A549 (cell line): ENCODE results near the gene KLK11. TPM values are rescaled to one million over a fixed set of nuclear protein-coding genes. Genes with fewer than 3 reads are reported as not detected.

Experiments
- polyA plus RNA-seq, 4 experiments: library from polyadenylated mRNA; depleted of rRNA in 3 of 4; stranded (reverse); fragments of >200 nt; fragmentation: RNase III in 1 of 4; extraction: RNeasy Plus Mini Kit Qiagen cat#74134 plus additional on column Dnase treatment in 1 of 4; gene quantifications; 2 replicates in 3 of 4; 3 replicates in 1 of 4; pipeline ENCODE4 v1.2.3, GENCODE V29; 2011 to 2017

The KLK11 gene
- polyA plus RNA-seq, 2 of the 4 experiments (the other 2 are of a cell fraction): not detected

Other genes with a start within 250 kb of the KLK11 start
- gene ACP4, start 236.2 kb downstream of the KLK11 start, polyA plus RNA-seq (2011; rRNA removed): not detected in 2 replicates
- gene ACP4, start 236.2 kb downstream of the KLK11 start, polyA plus RNA-seq (2017; fragmentation: RNase III; extraction: RNeasy Plus Mini Kit Qiagen cat#74134 plus additional on column Dnase treatment): not detected in 3 replicates
- 0.25 and 0.30 TPM in 2 replicates for gene KLK1, start 202.8 kb downstream of the KLK11 start, polyA plus RNA-seq (2011; rRNA removed)
- not detected in 3 replicates for gene KLK1, start 202.8 kb downstream of the KLK11 start, polyA plus RNA-seq (2017; fragmentation: RNase III; extraction: RNeasy Plus Mini Kit Qiagen cat#74134 plus additional on column Dnase treatment)
- gene KLK15, start 193.0 kb downstream of the KLK11 start, polyA plus RNA-seq (2011; rRNA removed): not detected in 2 replicates
- gene KLK15, start 193.0 kb downstream of the KLK11 start, polyA plus RNA-seq (2017; fragmentation: RNase III; extraction: RNeasy Plus Mini Kit Qiagen cat#74134 plus additional on column Dnase treatment): not detected in 3 replicates
- not detected in 2 replicates for gene KLK3, start 171.7 kb downstream of the KLK11 start, polyA plus RNA-seq (2011; rRNA removed)
- not detected in 3 replicates for gene KLK3, start 171.7 kb downstream of the KLK11 start, polyA plus RNA-seq (2017; fragmentation: RNase III; extraction: RNeasy Plus Mini Kit Qiagen cat#74134 plus additional on column Dnase treatment)
- 0.42 and 0.49 TPM in 2 replicates for gene KLK2, start 153.2 kb downstream of the KLK11 start, polyA plus RNA-seq (2011; rRNA removed)
- 0.14 to 0.36 TPM (median 0.21 TPM) in 3 replicates for gene KLK2, start 153.2 kb downstream of the KLK11 start, polyA plus RNA-seq (2017; fragmentation: RNase III; extraction: RNeasy Plus Mini Kit Qiagen cat#74134 plus additional on column Dnase treatment)
- gene KLK4, start 115.2 kb downstream of the KLK11 start, polyA plus RNA-seq (2011; rRNA removed): not detected in 2 replicates
- not detected in 3 replicates for gene KLK4, start 115.2 kb downstream of the KLK11 start, polyA plus RNA-seq (2017; fragmentation: RNase III; extraction: RNeasy Plus Mini Kit Qiagen cat#74134 plus additional on column Dnase treatment)
- gene KLK5, start 73.6 kb downstream of the KLK11 start, polyA plus RNA-seq (2011; rRNA removed): not detected in 2 replicates
- not detected in 3 replicates for gene KLK5, start 73.6 kb downstream of the KLK11 start, polyA plus RNA-seq (2017; fragmentation: RNase III; extraction: RNeasy Plus Mini Kit Qiagen cat#74134 plus additional on column Dnase treatment)
- 0.13 TPM in 2 replicates for gene KLK6, start 57.0 kb downstream of the KLK11 start, polyA plus RNA-seq (2011; rRNA removed)
- not detected in 3 replicates for gene KLK6, start 57.0 kb downstream of the KLK11 start, polyA plus RNA-seq (2017; fragmentation: RNase III; extraction: RNeasy Plus Mini Kit Qiagen cat#74134 plus additional on column Dnase treatment)
- gene KLK7, start 42.7 kb downstream of the KLK11 start, polyA plus RNA-seq (2011; rRNA removed): not detected in 2 replicates
- not detected in 3 replicates for gene KLK7, start 42.7 kb downstream of the KLK11 start, polyA plus RNA-seq (2017; fragmentation: RNase III; extraction: RNeasy Plus Mini Kit Qiagen cat#74134 plus additional on column Dnase treatment)
- not detected in 2 replicates for gene KLK8, start 25.0 kb downstream of the KLK11 start, polyA plus RNA-seq (2011; rRNA removed)
- not detected in 3 replicates for gene KLK8, start 25.0 kb downstream of the KLK11 start, polyA plus RNA-seq (2017; fragmentation: RNase III; extraction: RNeasy Plus Mini Kit Qiagen cat#74134 plus additional on column Dnase treatment)
- gene KLK10, start 6.9 kb downstream of the KLK11 start, polyA plus RNA-seq (2011; rRNA removed): 0.18 and 0.33 TPM in 2 replicates
- 0.05 TPM in 1 of 3 replicates, not detected in the others for gene KLK10, start 6.9 kb downstream of the KLK11 start, polyA plus RNA-seq (2017; fragmentation: RNase III; extraction: RNeasy Plus Mini Kit Qiagen cat#74134 plus additional on column Dnase treatment)
- not detected in 2 replicates for gene KLK12, start 8.4 kb upstream of the KLK11 start, polyA plus RNA-seq (2011; rRNA removed)
- gene KLK12, start 8.4 kb upstream of the KLK11 start, polyA plus RNA-seq (2017; fragmentation: RNase III; extraction: RNeasy Plus Mini Kit Qiagen cat#74134 plus additional on column Dnase treatment): not detected in 3 replicates
- gene KLK13, start 38.5 kb upstream of the KLK11 start, polyA plus RNA-seq (2011; rRNA removed): not detected in 2 replicates
- gene KLK13, start 38.5 kb upstream of the KLK11 start, polyA plus RNA-seq (2017; fragmentation: RNase III; extraction: RNeasy Plus Mini Kit Qiagen cat#74134 plus additional on column Dnase treatment): 0.09 TPM in 1 of 3 replicates, not detected in the others
- 0.14 and 0.22 TPM in 2 replicates for gene KLK14, start 56.3 kb upstream of the KLK11 start, polyA plus RNA-seq (2011; rRNA removed)
- 0.22 to 0.44 TPM in 2 of 3 replicates, not detected in the other for gene KLK14, start 56.3 kb upstream of the KLK11 start, polyA plus RNA-seq (2017; fragmentation: RNase III; extraction: RNeasy Plus Mini Kit Qiagen cat#74134 plus additional on column Dnase treatment)
- gene CTU1, start 81.8 kb upstream of the KLK11 start, polyA plus RNA-seq (2011; rRNA removed): 4.1 and 4.5 TPM in 2 replicates
- 7.0 to 7.4 TPM (median 7.3 TPM) in 3 replicates for gene CTU1, start 81.8 kb upstream of the KLK11 start, polyA plus RNA-seq (2017; fragmentation: RNase III; extraction: RNeasy Plus Mini Kit Qiagen cat#74134 plus additional on column Dnase treatment)
- gene SIGLEC9, start 98.3 kb upstream of the KLK11 start, polyA plus RNA-seq (2011; rRNA removed): not detected in 2 replicates
- not detected in 3 replicates for gene SIGLEC9, start 98.3 kb upstream of the KLK11 start, polyA plus RNA-seq (2017; fragmentation: RNase III; extraction: RNeasy Plus Mini Kit Qiagen cat#74134 plus additional on column Dnase treatment)
- not detected in 2 replicates for gene SIGLEC7, start 115.7 kb upstream of the KLK11 start, polyA plus RNA-seq (2011; rRNA removed)
- not detected in 3 replicates for gene SIGLEC7, start 115.7 kb upstream of the KLK11 start, polyA plus RNA-seq (2017; fragmentation: RNase III; extraction: RNeasy Plus Mini Kit Qiagen cat#74134 plus additional on column Dnase treatment)
- 0.10 and 0.40 TPM in 2 replicates for gene CD33, start 198.5 kb upstream of the KLK11 start, polyA plus RNA-seq (2011; rRNA removed)
- 0.13 TPM in 1 of 3 replicates, not detected in the others for gene CD33, start 198.5 kb upstream of the KLK11 start, polyA plus RNA-seq (2017; fragmentation: RNase III; extraction: RNeasy Plus Mini Kit Qiagen cat#74134 plus additional on column Dnase treatment)
- gene SIGLECL1, start 224.5 kb upstream of the KLK11 start, polyA plus RNA-seq (2011; rRNA removed): not detected in 2 replicates
- gene SIGLECL1, start 224.5 kb upstream of the KLK11 start, polyA plus RNA-seq (2017; fragmentation: RNase III; extraction: RNeasy Plus Mini Kit Qiagen cat#74134 plus additional on column Dnase treatment): not detected in 3 replicates